HCT116 (cell line): Measurements from ENCODE around the gene CDKN1C. TPM values are rescaled to one million over a fixed set of nuclear protein-coding genes. Genes with fewer than 3 reads are reported as not detected.

Source experiments
- ATAC-seq: fragments of 200-7000 bp; cut with Tn5 transposase; 2 replicates; pipeline ENCODE4 v1.9.1; 2020; ENCODE audit warnings: mild to moderate bottlenecking, moderate library complexity
- BruUV-seq: library from RNA; stranded (reverse); fragments of 400-500 nt; replicated peaks from 2 replicates; lab custom pipeline; 2021; lab: Mats Ljungman, UMichigan
- CTCF ChIA-PET: fragments of 300-600 bp; sonication (Branson Sonifier 250); formaldehyde crosslinking; loops from one replicate; lab custom pipeline; 2021; ENCODE audit warnings: antibody characterized with exemption; lab: Charles Lee
- POLR2A ChIA-PET: fragments of 300-600, 350-600 bp; sonication (Branson Sonifier 250); formaldehyde crosslinking; loops from one replicate; lab custom pipeline; 2021; ENCODE audit warnings: antibody characterized with exemption; lab: Charles Lee
- RAD21 ChIA-PET, 2 experiments: fragments of 300-600 bp; sonication (Branson Sonifier 250); formaldehyde crosslinking; loops; one replicate each; lab custom pipeline; 2023; ENCODE audit warnings: low total read pairs in 2 of 2; ENCODE audit not compliant: uncharacterized antibody in 2 of 2, unreplicated experiment in 2 of 2, low non-redundant PET in 1 of 2; lab: Charles Lee
- DNase-seq: peaks from one replicate; pipeline ENCODE4 v3.0.0-alpha.2; 2010; ENCODE audit warnings: low read depth, low spot score
- H2AFZ ChIP-seq: fragments of 200-600 bp; shearing (Covaris generic), sonication (generic); 2 replicates; pipeline ENCODE4 v1.6.1; 2017; ENCODE audit warnings: low read depth, mixed run types, mixed read lengths, antibody characterized with exemption, low read length; ENCODE audit not compliant: poor library complexity, severe bottlenecking
- H3K27ac ChIP-seq: 2 replicates; pipeline ENCODE4 v1.5.1; 2012; ENCODE audit warnings: low read depth, low read length
- H3K27me3 ChIP-seq: fragments of 200-600 bp; sonication (generic); 2 replicates; pipeline ENCODE4 v1.6.1; 2016; ENCODE audit warnings: mixed run types, low read length, mixed read lengths; ENCODE audit not compliant: insufficient read depth
- H3K36me3 ChIP-seq, 2 experiments: fragments of 200-500 bp in 1 of 2; fragments of 200-600 bp in 1 of 2; sonication (Bioruptor generic) in 1 of 2; sonication (generic) in 1 of 2; 2 replicates each; pipeline versions ENCODE4 v1.5.1 to v1.6.1; 2014 to 2016; ENCODE audit warnings: low read length in 2 of 2, inconsistent platforms in 1 of 2, mixed read lengths in 1 of 2, mixed run types in 1 of 2; ENCODE audit not compliant: insufficient read depth in 2 of 2, control insufficient read depth in 1 of 2
- H3K4me1 ChIP-seq, 2 experiments: fragments of 200-600 bp in 1 of 2; sonication (generic) in 1 of 2; 2 replicates each; pipeline versions ENCODE4 v1.5.1 to v1.6.1; 2012 to 2017; ENCODE audit warnings: low read length in 2 of 2, inconsistent platforms in 1 of 2, mild to moderate bottlenecking in 1 of 2, mixed read lengths in 1 of 2, mixed run types in 1 of 2, moderate library complexity in 1 of 2; ENCODE audit not compliant: insufficient read depth in 2 of 2, control insufficient read depth in 1 of 2
- H3K4me2 ChIP-seq: fragments of 200-600 bp; sonication (generic); 2 replicates; pipeline ENCODE4 v1.6.1; 2017; ENCODE audit warnings: mixed run types, low read length, mixed read lengths
- H3K4me3 ChIP-seq, 2 experiments: fragments of 200-600 bp in 1 of 2; sonication (generic) in 1 of 2; replicated peaks in 1 of 2; 2 replicates each; pipeline ENCODE4 v1.5.1; 2011 to 2016; ENCODE audit warnings: low read length in 2 of 2, control low read depth in 1 of 2, low read depth in 1 of 2, mild to moderate bottlenecking in 1 of 2, mixed read lengths in 1 of 2, mixed run types in 1 of 2
- H3K79me2 ChIP-seq: fragments of 200-600 bp; sonication (generic); 2 replicates; pipeline ENCODE4 v1.6.1; 2017; ENCODE audit warnings: mild to moderate bottlenecking, mixed run types, low read length, moderate library complexity, mixed read lengths; ENCODE audit not compliant: insufficient read depth
- H3K9ac ChIP-seq: fragments of 200-600 bp; sonication (generic); 2 replicates; pipeline ENCODE4 v1.6.1; 2016; ENCODE audit warnings: low read length, mixed read lengths
- H3K9me2 ChIP-seq: fragments of 200-600 bp; sonication (generic), shearing (Covaris generic); 2 replicates; pipeline ENCODE4 v1.6.1; 2017; ENCODE audit warnings: mixed run types, mild to moderate bottlenecking, moderate library complexity; ENCODE audit not compliant: insufficient read depth
- H3K9me3 ChIP-seq, 2 experiments: fragments of 200-500 bp in 1 of 2; fragments of 200-600 bp in 1 of 2; sonication (Bioruptor generic) in 1 of 2; sonication (generic) in 1 of 2; 2 replicates each; pipeline ENCODE4 v1.6.1; 2014 to 2017; ENCODE audit warnings: low read length in 2 of 2, mixed read lengths in 2 of 2, inconsistent platforms in 1 of 2, low read depth in 1 of 2, mild to moderate bottlenecking in 1 of 2, mixed run types in 1 of 2, moderate library complexity in 1 of 2; ENCODE audit not compliant: control insufficient read depth in 1 of 2, insufficient read depth in 1 of 2
- H4K20me1 ChIP-seq: fragments of 200-600 bp; sonication (generic), shearing (Covaris generic); 2 replicates; pipeline ENCODE4 v1.6.1; 2017; ENCODE audit warnings: mixed run types, mild to moderate bottlenecking, moderate library complexity; ENCODE audit not compliant: insufficient read depth
- FOSL1 ChIP-seq: IDR thresholded peaks from 2 replicates; pipeline ENCODE4 v1.6.1; 2012; ENCODE audit warnings: low read depth
- POLR2A ChIP-seq: IDR thresholded peaks from 2 replicates; pipeline ENCODE4 v1.7.0; 2011; ENCODE audit warnings: borderline replicate concordance; ENCODE audit not compliant: insufficient read depth, insufficient read length; ENCODE audit errors: extremely low read depth
- POLR2AphosphoS5 ChIP-seq: IDR thresholded peaks from 2 replicates; pipeline ENCODE4 v1.6.1; 2011; ENCODE audit warnings: mild to moderate bottlenecking, low read depth, low read length, moderate library complexity
- SIN3A ChIP-seq: IDR thresholded peaks from 2 replicates; pipeline ENCODE4 v1.6.1; 2012; ENCODE audit warnings: low read depth
- SRF ChIP-seq: IDR thresholded peaks from 2 replicates; pipeline ENCODE4 v1.6.1; 2012; ENCODE audit warnings: low read depth
- intact Hi-C: fragments of 100-400 bp; cut with micrococcal nuclease; formaldehyde crosslinking; loops from 2 replicates; pipeline ENCODE4 v1.10.0; 2022
- total RNA-seq: library from RNA; stranded (reverse); gene quantifications from one replicate; pipeline ENCODE4 v1.2.1, GENCODE V29; 2021; ENCODE audit not compliant: unreplicated experiment

Gene CDKN1C
- total RNA-seq, 1 experiment from 2014 or later: 24.0 TPM

DNA sequence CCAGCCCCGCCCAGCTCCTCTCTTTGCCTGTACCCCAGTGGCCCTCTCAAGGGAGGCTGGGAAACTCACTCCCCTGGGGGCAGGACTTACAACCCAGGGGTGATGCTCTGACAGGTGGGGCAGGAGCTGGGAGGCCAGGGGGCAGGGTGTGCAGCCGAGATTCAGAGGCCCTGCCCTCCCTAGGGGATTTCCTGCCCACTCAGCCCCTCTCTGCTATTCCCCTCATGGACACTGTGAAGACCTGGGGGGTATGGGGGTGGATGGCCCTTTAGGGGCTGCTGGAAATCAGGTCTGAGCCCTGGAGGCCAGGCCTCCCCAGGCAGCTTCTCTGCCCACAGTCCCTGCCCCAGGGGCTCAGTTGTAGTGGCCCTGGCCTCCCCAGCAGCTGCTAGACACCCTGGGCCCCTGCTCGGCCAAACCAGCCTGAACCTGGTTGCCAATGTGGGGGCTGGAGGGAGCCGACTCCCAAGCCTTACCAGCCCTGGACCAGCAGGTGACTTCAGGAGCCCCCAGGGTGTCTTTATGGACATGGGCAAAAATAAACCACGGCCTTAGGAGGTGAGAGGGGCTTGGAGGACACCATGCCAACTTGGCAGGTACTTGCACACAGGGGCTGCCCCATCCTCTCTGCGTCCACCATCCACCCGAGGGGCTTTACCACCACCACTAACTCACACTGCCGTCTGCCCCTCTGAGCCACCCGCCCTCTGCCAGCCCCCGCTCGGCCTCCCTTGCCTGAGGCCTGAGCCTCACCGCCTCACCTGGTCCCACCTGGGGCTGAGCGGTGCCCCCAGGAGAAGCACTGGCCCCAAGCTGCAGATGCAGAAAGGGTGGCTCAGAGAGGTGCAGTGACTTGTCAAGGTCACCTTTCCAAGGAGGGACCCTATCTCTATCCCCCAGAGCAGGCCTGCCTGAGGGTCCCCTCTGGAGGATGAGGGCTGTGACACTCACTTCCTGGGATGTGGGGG, 46.5 kb upstream of the CDKN1C start:
- Histone ChIP-seq H3K4me2 (peak overlapping the region; percentile 81), H3K79me2 (peaks cover 21% of the 10 kb centered on the region), H2AFZ (no peak overlapping the region), H3K9me3 (no peaks in the 10 kb centered on the region), H3K4me3 (peak overlapping the region; percentile 36 to 43; a peak in 3 of 4 replicates)
- DNase-seq: no peak
- intact Hi-C loops: loop anchor here (2.0 kb wide), 2 partner anchors 39 to 239 kb away; no protein-coding TSS in a partner anchor
- CTCF ChIA-PET: interaction anchor here (0.8 to 3.4 kb wide), 2 partner anchors 40 to 399 kb away, joined by 3 to 11 read pairs; no protein-coding TSS in a partner anchor
- TF ChIP-seq POLR2AphosphoS5: no peak
- no peak for TF ChIP-seq SRF
- TF ChIP-seq POLR2A: no peak
- TF ChIP-seq FOSL1: no peak
- TF ChIP-seq, all 23 proteins: peak for 0
- ATAC-seq: no peak
- BruUV-seq: no TSS peak
- H3K27me3 ChIP-seq: no peaks in the 10 kb centered on the region
- ChIA-PET RAD21 (no interaction called here), POLR2A (interaction anchor here (3.7 kb wide), 1 partner anchor 20 kb away, joined by 44 read pairs; no protein-coding TSS in a partner anchor)
- peaks cover 0 to 15% of the 10 kb centered on the region in 2 experiments; a peak in 2 of 4 replicates for H3K36me3 ChIP-seq
- peaks cover 43 to 61% of the 10 kb centered on the region in 2 experiments for H3K4me1 ChIP-seq
- H3K9me2 ChIP-seq: no peaks in the 10 kb centered on the region
- peaks cover 14% of the 10 kb centered on the region; the same call in 1 of the 2 replicates for H4K20me1 ChIP-seq
- peak overlapping the region; percentile 60 for H3K27ac ChIP-seq
- peak overlapping the region; percentile 53 for H3K9ac ChIP-seq

- no TSS peak for BruUV-seq
- no peak for DNase-seq
- Histone ChIP-seq H3K9me2 (no peaks in the 10 kb centered on the region), H3K36me3 (peaks cover 0 to 15% of the 10 kb centered on the region in 2 experiments; a peak in 2 of 4 replicates), H3K9ac (no peak overlapping the region), H3K4me2 (peak overlapping the region; percentile 89), H3K4me3 (no peak overlapping the region), H3K79me2 (peaks cover 28% of the 10 kb centered on the region), H3K27me3 (no peaks in the 10 kb centered on the region), H3K4me1 (peaks cover 43 to 67% of the 10 kb centered on the region in 2 experiments), H3K9me3 (no peaks in the 10 kb centered on the region), H2AFZ (no peak overlapping the region), H4K20me1 (peaks cover 14% of the 10 kb centered on the region; the same call in 1 of the 2 replicates), H3K27ac (no peak overlapping the region; the same call in 1 of the 2 replicates)
- intact Hi-C loops: loop anchor here (2.0 kb wide), 2 partner anchors 39 to 239 kb away; no protein-coding TSS in a partner anchor
- POLR2A ChIA-PET: interaction anchor here (3.7 kb wide), 1 partner anchor 19 kb away, joined by 44 read pairs; no protein-coding TSS in a partner anchor
- TF ChIP-seq SIN3A: no peak
- TF ChIP-seq POLR2AphosphoS5: no peak
- CTCF ChIA-PET: no interaction called here
- RAD21 ChIA-PET: no interaction called here
- ATAC-seq: no peak
Observed at GRCh38 chr11:2931420-2931746, 45.8 kb upstream of the CDKN1C start.
